ENCODE results near the gene PRRC2C.
"Not testable (repeated sequence)": the region's sequence is repeated elsewhere in the genome, so short reads cannot be mapped to it uniquely, and the experiment has no call there.

The PRRC2C gene

DNA sequence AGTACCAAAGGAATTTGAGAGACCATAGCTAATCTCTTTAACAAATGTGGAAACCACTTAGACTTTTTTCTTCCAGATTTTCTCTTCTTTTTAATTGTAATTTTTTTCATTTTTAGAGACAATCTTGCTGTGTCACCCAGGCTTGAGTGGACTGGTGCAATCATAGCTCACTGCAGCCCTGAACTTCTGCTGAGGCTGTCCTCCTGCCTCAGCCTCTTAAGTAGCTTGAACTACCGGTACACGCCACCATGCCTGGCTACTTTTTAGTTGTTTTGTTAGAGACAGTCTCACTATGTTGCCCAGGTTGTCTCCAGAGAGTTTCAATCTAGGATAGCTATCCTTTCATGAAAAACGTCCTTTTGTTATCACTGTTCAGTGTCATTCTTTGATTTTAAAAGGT, 15.0 kb downstream of the PRRC2C start:
- no peak for DNase-seq (ENCODE audit: low spot score)

GRCh38 chr1:171500803-171501202, 15.5 kb downstream of the PRRC2C start:
- no peak for DNase-seq (ENCODE audit: low spot score)

GRCh38 chr1:171501305-171502024, 16.1 kb downstream of the PRRC2C start:
- no peak for DNase-seq (ENCODE audit: low spot score)

- DNase-seq (ENCODE audit: low spot score) = no peak
Observed at GRCh38 chr1:171506525-171507304, 21.4 kb downstream of the PRRC2C start.

DNA sequence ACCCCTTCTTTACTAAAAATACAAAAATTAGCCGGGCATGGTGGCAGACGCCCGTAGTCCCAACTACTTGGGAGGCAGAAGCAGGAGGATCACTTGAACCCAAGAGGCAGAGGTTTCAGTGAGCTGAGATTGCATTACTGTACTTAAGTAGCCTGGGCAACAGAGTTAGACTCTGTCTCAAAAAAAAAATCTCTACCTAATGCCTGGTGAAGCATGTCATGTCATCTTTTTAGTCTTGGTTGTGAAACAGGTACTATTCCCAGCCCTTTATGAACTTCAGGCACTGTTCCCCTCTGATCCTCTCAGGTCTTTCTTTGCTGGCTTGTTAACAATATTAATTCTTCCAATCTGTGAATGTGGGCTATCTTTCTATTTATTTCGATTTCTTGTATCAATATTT, 22.1 kb downstream of the PRRC2C start:
- no peak for DNase-seq (ENCODE audit: low spot score)

- no peak for DNase-seq (ENCODE audit: low spot score)
Observed at GRCh38 chr1:171509191-171509590, 23.9 kb downstream of the PRRC2C start.

DNA sequence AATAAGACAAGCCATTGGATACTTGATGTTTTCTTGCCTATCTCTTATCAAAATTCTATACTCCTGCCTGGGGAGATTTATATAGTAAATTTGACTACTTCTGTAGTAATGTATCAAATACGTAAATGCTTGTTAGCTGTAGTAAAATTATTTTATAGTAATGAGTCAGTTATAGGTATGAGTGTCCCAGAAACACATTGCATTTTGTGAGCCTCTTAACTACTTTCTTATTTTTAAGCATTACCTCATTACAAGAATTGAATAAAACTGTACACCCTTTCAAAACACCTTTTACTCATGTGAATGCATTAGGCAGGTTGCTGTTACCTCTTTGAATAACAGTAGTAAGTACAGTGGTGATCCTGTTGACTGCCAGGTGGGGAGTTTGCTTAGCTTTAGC, 28.4 kb downstream of the PRRC2C start:
- DNase-seq (ENCODE audit: low spot score) = no peak

GRCh38 chr1:171515299-171515698, 30.0 kb downstream of the PRRC2C start:
- DNase-seq (ENCODE audit: low spot score) = no peak

DNA sequence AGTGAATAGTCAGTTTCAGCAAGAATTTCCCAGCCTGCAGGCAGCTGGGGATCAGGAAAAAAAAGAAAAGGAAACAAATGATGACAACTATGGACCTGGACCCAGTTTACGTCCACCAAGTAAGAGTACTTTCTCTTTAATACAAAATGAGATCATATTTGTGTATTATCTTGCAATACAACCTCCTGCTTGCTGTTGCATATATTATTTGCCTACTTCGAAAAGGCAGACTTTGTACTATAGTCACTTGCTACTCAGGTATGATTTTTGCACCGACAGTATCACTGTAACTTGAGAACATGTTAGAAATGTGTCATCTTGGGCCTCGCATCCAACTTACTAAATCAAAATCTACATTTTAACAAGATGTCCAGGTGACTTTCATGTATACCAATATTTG, 30.4 kb downstream of the PRRC2C start:
- no peak for DNase-seq (ENCODE audit: low spot score)

DNA sequence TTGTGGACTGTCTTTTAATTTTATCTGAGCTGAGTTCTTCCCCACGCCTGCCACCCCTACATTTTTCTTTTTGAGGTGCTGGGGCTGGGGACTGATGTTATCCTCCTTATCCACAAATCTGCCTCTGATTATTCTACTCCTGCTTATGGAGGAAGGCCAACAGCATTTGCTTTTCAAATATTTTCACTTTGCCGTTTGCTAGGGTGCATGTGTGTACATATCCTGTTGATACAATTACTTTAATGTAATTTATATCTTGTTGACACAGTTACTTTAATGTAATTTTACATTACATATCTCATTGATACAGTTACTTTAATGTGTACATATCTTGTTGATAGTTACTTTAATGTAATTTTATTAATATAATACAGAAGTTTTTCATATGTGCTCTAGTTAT, 36.2 kb downstream of the PRRC2C start:
- DNase-seq (ENCODE audit: low spot score) = no peak

- DNase-seq (ENCODE audit: low spot score) = no peak
Observed at GRCh38 chr1:171530676-171531075, 45.3 kb downstream of the PRRC2C start.

- no peak for DNase-seq (ENCODE audit: low spot score)
Observed at GRCh38 chr1:171532520-171532919, 47.2 kb downstream of the PRRC2C start.

GRCh38 chr1:171545523-171545922, 60.2 kb downstream of the PRRC2C start:
- DNase-seq (ENCODE audit: low spot score) = no peak

- no peak for DNase-seq (ENCODE audit: low spot score)
Observed at GRCh38 chr1:171550050-171550449, 64.7 kb downstream of the PRRC2C start.

DNA sequence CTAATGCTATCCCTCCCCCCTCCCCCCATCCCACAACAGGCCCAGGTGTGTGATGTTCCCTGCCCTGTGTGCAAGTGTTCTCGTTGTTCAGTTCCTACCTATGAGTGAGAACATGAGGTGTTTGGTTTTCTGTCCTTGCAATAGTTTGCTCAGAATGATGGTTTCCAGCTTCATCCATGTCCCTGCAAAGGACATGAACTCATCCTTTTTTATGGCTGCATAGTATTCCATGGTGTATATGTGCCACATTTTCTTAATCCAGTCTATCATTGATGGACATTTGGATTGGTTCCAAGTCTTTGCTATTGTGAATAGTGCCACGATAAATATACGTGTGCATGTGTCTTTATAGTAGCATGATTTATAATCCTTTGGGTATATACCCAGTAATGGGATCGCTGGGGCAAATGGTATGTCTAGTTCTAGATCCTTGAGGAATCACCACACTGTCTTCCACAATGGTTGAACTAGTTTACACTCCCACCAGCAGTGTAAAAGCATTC, 65.3 kb downstream of the PRRC2C start:
- DNase-seq (ENCODE audit: low spot score) = not testable (repeated sequence)

DNA sequence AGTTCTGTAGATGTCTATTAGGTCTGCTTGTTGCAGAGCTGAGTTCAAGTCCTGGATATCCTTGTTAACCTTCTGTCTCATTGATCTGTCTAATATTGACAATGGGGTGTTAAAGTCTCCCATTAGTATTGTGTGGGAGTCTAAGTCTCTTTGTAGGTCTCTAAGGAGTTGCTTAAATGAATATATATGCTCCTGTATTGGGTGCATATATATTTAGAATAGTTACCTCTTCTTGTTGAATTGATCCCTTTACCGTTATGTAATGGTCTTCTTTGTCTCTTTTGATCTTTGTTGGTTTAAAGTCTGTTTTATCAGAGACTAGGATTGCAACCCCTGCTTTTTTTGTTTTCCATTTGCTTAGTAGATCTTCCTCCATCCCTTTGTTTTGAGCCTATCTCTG, 68.6 kb downstream of the PRRC2C start:
- DNase-seq (ENCODE audit: low spot score) = not testable (repeated sequence)

- DNase-seq (ENCODE audit: low spot score) = no peak
Observed at GRCh38 chr1:171563675-171564074, 78.3 kb downstream of the PRRC2C start.

DNA sequence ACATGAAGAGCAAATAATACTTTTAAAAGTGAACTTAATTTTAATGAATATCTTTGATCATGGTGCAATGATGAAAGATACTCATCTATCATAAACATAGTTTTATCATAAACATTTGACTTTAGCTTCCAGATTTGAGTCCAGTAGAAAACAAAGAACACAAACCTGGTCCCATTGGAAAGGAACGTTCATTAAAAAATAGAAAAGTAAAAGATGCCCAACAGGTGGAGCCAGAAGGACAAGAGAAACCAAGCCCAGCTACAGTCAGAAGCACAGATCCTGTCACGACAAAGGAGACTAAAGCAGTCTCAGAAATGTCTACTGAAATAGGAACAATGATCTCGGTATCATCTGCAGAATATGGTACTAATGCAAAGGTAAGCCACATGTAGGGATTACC, 81.1 kb downstream of the PRRC2C start:
- DNase-seq (ENCODE audit: low spot score) = no peak

GRCh38 chr1:171570295-171570694, 85.0 kb downstream of the PRRC2C start:
- DNase-seq (ENCODE audit: low spot score) = no peak

DNA sequence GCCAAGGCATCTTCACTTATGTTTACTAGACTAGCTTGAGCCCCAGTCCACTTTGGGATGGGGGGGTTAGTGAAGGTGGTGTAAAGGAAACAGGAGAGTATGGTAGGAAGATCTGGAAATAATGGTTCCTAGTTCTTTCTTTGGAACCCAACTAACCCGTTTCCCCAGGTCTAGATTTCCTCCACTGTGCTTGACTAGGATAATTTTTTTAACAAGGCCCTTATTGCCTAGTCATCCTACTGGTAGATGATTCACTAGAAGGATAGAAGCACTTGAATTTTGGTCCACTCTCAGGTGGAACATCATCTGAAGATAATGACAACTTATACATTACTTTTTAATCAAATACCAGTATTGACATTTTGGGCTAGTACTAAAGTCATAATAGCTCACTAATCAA, 90.8 kb downstream of the PRRC2C start:
- no peak for DNase-seq (ENCODE audit: low spot score)

GRCh38 chr1:171581226-171581625, 95.9 kb downstream of the PRRC2C start:
- DNase-seq (ENCODE audit: low spot score) = no peak

DNA sequence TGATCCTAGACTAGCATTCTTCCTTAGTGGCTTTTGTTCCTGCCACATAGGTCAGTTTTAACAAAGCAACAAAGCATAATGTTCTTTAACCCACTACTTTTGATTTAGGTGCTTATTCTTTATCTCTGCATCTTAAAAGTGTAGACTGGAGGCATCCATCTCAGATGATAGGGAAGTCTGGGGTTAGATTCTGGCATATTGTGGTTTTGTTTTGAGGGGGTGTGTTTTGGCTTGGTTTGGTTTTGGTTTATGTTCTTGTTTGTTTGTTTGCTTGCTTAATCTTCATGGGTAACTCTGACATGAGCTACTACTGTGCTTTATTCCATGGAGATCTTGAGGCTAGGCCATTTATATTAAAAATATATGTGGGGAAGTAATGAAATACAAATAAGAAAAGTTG, 96.4 kb downstream of the PRRC2C start:
- DNase-seq (ENCODE audit: low spot score) = no peak

DNA sequence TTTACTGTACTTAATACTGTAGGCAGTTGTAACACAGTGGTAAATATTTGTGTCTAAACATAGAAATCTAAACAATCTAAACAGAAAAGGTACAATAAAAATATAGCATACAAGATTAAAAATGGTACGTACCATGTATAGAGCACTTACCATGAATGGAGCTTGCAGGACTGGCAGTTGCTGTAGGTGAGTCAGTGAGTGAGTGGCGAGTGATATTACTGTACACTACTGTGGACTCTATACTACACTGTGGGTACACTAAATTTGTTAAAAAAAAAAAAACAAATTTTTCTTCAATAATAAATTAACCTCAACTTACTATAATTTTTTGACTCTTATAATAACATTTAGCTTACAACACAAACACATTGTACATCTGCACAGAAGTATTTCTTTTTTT, 97.3 kb downstream of the PRRC2C start:
- no peak for DNase-seq (ENCODE audit: low spot score)
